Measurements from ENCODE around the gene ANKZF1.

ANKZF1 gene

GRCh38 chr2:219252900-219253752 is 23.5 kb downstream of the ANKZF1 start, which contains the start of gene TUBA4B:
TUBA4B (plus strand) TSS chr2:219253243; CDS start chr2:219253408, 165 bp downstream.
- TF ChIP-seq GATA2 (IDR thresholded peaks at IDR 0.05; ENCODE audit: low read depth, low read length), result no peak
- TF ChIP-seq GATA3 (IDR thresholded peaks at IDR 0.05; ENCODE audit: low read depth, low read length), result no peak

- no peak for TF ChIP-seq GATA2 (IDR thresholded peaks at IDR 0.05; ENCODE audit: low read depth, low read length)
- TF ChIP-seq GATA3 (IDR thresholded peaks at IDR 0.05; ENCODE audit: low read depth, low read length), result no peak
Observed at GRCh38 chr2:219253753-219254589, 24.4 kb downstream of the ANKZF1 start, which contains the start of gene TUBA4A. TUBA4A (minus strand) TSS chr2:219253918; CDS start chr2:219253858, 60 bp downstream.

- TF ChIP-seq GATA2 (IDR thresholded peaks at IDR 0.05; ENCODE audit: low read depth, low read length), result no peak
- no peak for TF ChIP-seq GATA3 (IDR thresholded peaks at IDR 0.05; ENCODE audit: low read depth, low read length)
Observed at GRCh38 chr2:219254590-219255201, 25.1 kb downstream of the ANKZF1 start.

- TF ChIP-seq GATA3 (IDR thresholded peaks at IDR 0.05; ENCODE audit: low read depth, low read length), result no peak
- no peak for TF ChIP-seq GATA2 (IDR thresholded peaks at IDR 0.05; ENCODE audit: low read depth, low read length)
Observed at GRCh38 chr2:219261024-219261855, 31.6 kb downstream of the ANKZF1 start.

GRCh38 chr2:219266232-219266631 is 36.6 kb downstream of the ANKZF1 start:
- TF ChIP-seq GATA2 (IDR thresholded peaks at IDR 0.05; ENCODE audit: low read depth, low read length), result no peak
- no peak for TF ChIP-seq GATA3 (IDR thresholded peaks at IDR 0.05; ENCODE audit: low read depth, low read length)

- TF ChIP-seq GATA2 (IDR thresholded peaks at IDR 0.05; ENCODE audit: low read depth, low read length), result no peak
- no peak for TF ChIP-seq GATA3 (IDR thresholded peaks at IDR 0.05; ENCODE audit: low read depth, low read length)
Observed at GRCh38 chr2:219266886-219267285, 37.3 kb downstream of the ANKZF1 start.

- no peak for TF ChIP-seq GATA2 (IDR thresholded peaks at IDR 0.05; ENCODE audit: low read depth, low read length)
- TF ChIP-seq GATA3 (IDR thresholded peaks at IDR 0.05; ENCODE audit: low read depth, low read length), result no peak
Observed at GRCh38 chr2:219268294-219268693, 38.7 kb downstream of the ANKZF1 start.

GRCh38 chr2:219269362-219270054 is 39.9 kb downstream of the ANKZF1 start:
- TF ChIP-seq GATA2 (IDR thresholded peaks at IDR 0.05; ENCODE audit: low read depth, low read length) (no peak), GATA3 (IDR thresholded peaks at IDR 0.05; ENCODE audit: low read depth, low read length) (no peak)

- TF ChIP-seq GATA2 (IDR thresholded peaks at IDR 0.05; ENCODE audit: low read depth, low read length) (no peak), GATA3 (IDR thresholded peaks at IDR 0.05; ENCODE audit: low read depth, low read length) (no peak)
Observed at GRCh38 chr2:219270055-219270372, 40.4 kb downstream of the ANKZF1 start.

- TF ChIP-seq GATA2 (IDR thresholded peaks at IDR 0.05; ENCODE audit: low read depth, low read length), result no peak
- TF ChIP-seq GATA3 (IDR thresholded peaks at IDR 0.05; ENCODE audit: low read depth, low read length), result no peak
Observed at GRCh38 chr2:219271021-219271420, 41.4 kb downstream of the ANKZF1 start.

- TF ChIP-seq GATA2 (IDR thresholded peaks at IDR 0.05; ENCODE audit: low read depth, low read length), result no peak
- no peak for TF ChIP-seq GATA3 (IDR thresholded peaks at IDR 0.05; ENCODE audit: low read depth, low read length)
Observed at GRCh38 chr2:219272356-219272755, 42.8 kb downstream of the ANKZF1 start.

- TF ChIP-seq GATA3 (IDR thresholded peaks at IDR 0.05; ENCODE audit: low read depth, low read length) (no peak), GATA2 (IDR thresholded peaks at IDR 0.05; ENCODE audit: low read depth, low read length) (no peak)
Observed at GRCh38 chr2:219272995-219273394, 43.4 kb downstream of the ANKZF1 start.

- TF ChIP-seq GATA2 (IDR thresholded peaks at IDR 0.05; ENCODE audit: low read depth, low read length) (no peak), GATA3 (IDR thresholded peaks at IDR 0.05; ENCODE audit: low read depth, low read length) (no peak)
Observed at GRCh38 chr2:219273937-219274336, 44.3 kb downstream of the ANKZF1 start.

Measured in SH-SY5Y (cell line).